HG03135 (cell line): ENCODE data around the gene GNA15.

ENCODE experiments used
- ATAC-seq: cut with Tn5 transposase; IDR thresholded peaks from one replicate; pipeline ENCODE4 v1.9.1; 2021; ENCODE audit warnings: mild to moderate bottlenecking, moderate library complexity; ENCODE audit not compliant: unreplicated experiment

GNA15 gene

GRCh38 chr19:3119693-3120380 is 16.0 kb upstream of the GNA15 start:
- ATAC-seq: no peak

GRCh38 chr19:3120611-3121276 is 15.1 kb upstream of the GNA15 start:
- ATAC-seq: no peak

GRCh38 chr19:3121396-3121795 is 14.4 kb upstream of the GNA15 start:
- ATAC-seq: no peak

GRCh38 chr19:3121821-3122511 is 13.9 kb upstream of the GNA15 start:
- ATAC-seq: no peak

- no peak for ATAC-seq
Measured at GRCh38 chr19:3122512-3122870, 13.3 kb upstream of the GNA15 start.

GRCh38 chr19:3123088-3123721 is 12.6 kb upstream of the GNA15 start:
- ATAC-seq: no peak

- no peak for ATAC-seq
Measured at GRCh38 chr19:3123956-3124355, 11.9 kb upstream of the GNA15 start.

- ATAC-seq: no peak
Measured at GRCh38 chr19:3124630-3125029, 11.2 kb upstream of the GNA15 start.

- ATAC-seq: no peak
Measured at GRCh38 chr19:3125900-3126524, 9.8 kb upstream of the GNA15 start.

- ATAC-seq: no peak
Measured at GRCh38 chr19:3129112-3129511, 6.7 kb upstream of the GNA15 start.

- ATAC-seq: no peak
Measured at GRCh38 chr19:3131168-3131567, 4.7 kb upstream of the GNA15 start.

GRCh38 chr19:3132971-3133792 is 2.7 kb upstream of the GNA15 start:
- ATAC-seq: no peak

GRCh38 chr19:3133793-3134116 is 2.1 kb upstream of the GNA15 start:
- no peak for ATAC-seq

- no peak for ATAC-seq
Measured at GRCh38 chr19:3136684-3137055, 837 bp downstream of the GNA15 start.

- ATAC-seq: no peak
Measured at GRCh38 chr19:3137119-3137518, 1.3 kb downstream of the GNA15 start.

- ATAC-seq: no peak
Measured at GRCh38 chr19:3138268-3138667, 2.4 kb downstream of the GNA15 start.

GRCh38 chr19:3140667-3141038 is 4.8 kb downstream of the GNA15 start:
- no peak for ATAC-seq

- ATAC-seq: no peak
Measured at GRCh38 chr19:3142292-3142670, 6.4 kb downstream of the GNA15 start.

- no peak for ATAC-seq
Measured at GRCh38 chr19:3142781-3143337, 7.0 kb downstream of the GNA15 start.

GRCh38 chr19:3145909-3146676 is 10.3 kb downstream of the GNA15 start:
- no peak for ATAC-seq
